Measurements from ENCODE around the gene POLE.

POLE gene

DNA sequence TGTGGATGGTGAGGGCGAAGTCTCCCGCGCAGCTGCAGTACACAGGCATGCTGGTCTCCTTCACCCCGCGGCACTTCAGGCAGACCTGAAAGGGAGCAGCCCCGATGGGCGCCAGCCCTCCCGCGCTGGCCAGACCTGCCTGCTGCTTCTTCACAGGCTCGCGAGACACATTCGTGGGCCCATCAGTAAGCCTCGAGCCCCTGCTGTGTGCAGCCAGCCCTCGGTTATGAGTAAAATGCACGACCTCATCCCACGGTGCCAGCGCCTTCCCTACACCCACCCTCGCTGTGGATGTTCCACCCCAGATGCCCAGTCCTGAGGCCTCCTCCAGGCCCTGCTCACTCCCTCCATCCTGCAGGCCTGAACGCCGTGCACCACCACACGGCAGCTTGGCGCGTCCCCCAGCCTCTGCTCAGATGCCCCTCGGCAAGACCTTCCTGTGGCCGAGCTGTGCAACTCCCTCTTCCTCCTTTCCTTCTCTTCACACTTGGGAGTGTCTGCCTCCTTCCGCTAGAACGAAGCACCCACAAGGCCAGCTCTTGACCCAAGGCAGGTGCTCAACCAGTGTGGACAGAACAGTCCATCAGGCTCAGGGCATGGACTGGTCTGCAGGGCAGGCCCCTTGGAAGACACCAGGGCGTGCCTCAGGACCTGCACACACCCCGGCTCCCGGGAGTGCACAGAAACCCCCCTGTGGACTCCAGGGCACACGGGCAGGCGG is 62.1 kb downstream of the POLE start:
- no peak for DNase-seq

DNA sequence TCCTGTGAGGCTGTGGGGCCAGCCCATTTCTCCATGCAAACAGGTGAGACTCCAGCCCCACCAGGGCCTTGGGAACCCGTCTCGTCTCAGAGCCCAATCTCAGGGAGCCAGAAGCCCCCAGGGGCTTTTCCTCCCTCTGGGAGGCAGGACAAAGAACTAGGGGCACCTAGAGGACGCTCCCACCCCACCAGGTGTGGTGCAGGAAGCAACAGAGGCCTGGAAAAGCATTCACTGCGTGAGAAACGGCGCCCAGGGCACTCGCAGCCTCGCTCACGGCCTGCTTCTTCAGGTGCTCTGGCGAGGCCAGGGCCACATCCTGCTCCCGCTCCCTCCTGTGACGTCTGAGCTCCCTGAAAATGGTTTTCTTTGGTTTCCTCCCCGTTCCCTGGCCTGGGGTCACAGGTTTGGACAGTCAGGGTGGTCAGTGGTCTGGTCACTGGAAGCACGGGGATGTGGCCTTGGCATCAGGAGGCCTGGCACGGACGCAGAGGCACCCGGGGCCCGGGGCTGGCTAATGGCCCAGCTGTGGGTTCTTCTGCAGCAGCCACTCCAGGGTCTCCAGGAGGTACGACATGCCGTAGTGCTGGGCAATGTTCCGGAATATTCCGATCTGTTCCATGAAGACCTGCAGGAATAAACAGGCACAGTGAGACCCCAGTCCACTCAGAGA is 62.8 kb downstream of the POLE start:
- DNase-seq: no peak

DNA sequence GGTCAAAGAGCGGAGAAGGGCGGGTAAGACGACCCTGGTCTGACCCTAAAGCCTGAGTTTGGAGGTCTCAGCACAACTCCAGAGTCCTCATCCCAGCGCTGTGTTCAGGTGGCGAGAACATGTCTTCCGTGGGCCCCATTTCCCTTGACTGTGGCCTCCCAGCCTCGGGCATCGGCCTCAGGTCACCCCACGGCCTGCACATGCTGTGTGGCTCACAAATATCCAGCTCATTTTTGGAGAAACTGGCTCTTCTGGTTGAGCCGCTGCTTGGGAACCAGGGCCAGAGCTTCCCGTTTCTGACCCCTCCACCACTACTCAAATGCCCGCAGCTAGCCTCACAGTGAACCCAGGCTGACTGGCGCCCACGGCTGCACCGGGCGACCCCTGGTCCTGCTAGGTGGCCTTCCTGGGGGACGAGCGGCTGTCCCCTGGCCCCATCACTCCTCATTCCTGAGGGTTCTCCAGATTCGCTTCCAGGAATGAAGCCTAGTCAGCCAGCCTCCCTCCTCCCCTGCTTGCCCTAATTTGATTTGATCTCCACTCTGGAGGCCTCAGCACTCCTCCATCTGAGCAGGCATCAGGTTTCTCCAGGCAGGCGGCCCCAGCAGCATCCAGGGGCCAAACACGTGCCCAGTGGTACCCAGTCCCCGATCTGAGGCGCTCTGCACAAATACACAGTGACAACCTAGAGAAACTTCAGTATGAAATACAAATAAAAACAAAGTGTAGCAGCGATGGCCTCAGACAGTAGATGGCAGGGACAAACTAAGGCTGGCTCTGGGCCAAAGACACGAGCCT is 63.9 kb downstream of the POLE start:
- no peak for DNase-seq

DNA sequence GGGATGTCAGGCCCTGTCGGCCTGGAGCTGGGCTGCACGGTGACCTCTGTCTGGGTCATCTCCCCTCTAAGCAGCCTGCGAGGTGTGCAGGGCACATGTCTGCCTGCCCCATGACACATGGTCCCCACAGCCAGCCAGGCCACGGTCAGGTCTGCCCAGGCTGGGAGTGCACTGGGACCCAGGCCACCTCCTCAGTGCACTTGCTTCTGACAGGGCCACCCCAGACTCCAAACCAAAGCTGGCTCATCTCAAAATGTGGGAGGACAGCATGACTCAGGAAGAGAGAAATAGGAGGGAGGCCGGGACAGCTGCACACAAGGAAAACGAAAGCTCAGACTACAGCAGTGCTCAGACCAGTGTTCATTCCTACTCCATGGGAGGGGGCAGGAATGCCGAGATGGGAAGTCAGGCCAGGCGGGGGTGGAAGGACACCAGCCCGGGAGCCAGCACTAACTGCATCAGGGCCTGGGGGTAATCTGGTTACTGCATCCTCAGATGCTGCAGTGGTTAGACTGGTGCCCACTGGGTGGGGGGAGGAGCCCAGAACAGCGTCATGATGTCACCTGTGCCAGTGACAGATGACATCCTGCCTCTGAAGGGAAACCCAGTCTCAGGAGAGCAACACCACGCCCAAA is 64.6 kb downstream of the POLE start:
- peak in 1 of 14 donors; percentile 41 for DNase-seq

DNA sequence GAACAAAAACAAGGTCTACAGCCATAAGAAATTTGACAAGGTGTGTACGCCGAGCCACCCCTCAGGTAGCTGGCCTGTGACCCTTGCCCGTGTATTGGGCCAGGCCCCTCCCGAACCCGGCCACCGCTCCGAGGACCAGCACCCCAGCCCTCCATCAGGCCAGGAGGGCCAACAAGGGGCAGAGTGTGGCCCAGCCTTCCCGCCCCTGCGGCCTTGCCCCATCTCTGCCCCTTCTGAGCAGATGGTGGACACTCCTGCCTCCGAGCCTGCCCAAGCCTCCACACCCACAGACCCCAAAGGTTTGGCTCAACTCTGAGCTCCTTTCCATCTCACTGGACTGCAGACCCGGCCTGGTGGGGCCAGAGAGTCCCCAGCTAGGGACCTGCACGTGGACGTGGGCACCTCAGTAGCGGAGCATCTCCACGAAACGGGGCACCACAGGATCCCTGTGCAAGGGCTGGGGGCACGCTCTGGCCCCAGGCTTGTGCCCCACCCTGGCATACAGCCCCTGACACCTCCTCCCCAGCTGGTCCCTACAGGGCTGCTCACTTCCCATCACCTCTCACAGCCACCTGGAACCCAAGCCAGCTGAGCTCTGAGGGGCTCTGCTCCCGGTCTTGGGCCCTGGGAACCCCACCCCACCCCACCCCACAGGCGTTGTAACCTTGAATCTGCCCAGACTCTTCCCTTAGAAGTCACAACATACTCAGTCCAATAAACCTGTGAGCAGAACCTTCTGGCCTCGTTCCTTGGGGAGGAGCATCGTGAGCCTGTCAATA is 65.3 kb downstream of the POLE start:
- DNase-seq: no peak

GRCh38 chr12:132620899-132621656 is 66.1 kb downstream of the POLE start:
- DNase-seq: no peak

- no peak for DNase-seq
Measured at GRCh38 chr12:132620113-132620898, 66.8 kb downstream of the POLE start.

DNA sequence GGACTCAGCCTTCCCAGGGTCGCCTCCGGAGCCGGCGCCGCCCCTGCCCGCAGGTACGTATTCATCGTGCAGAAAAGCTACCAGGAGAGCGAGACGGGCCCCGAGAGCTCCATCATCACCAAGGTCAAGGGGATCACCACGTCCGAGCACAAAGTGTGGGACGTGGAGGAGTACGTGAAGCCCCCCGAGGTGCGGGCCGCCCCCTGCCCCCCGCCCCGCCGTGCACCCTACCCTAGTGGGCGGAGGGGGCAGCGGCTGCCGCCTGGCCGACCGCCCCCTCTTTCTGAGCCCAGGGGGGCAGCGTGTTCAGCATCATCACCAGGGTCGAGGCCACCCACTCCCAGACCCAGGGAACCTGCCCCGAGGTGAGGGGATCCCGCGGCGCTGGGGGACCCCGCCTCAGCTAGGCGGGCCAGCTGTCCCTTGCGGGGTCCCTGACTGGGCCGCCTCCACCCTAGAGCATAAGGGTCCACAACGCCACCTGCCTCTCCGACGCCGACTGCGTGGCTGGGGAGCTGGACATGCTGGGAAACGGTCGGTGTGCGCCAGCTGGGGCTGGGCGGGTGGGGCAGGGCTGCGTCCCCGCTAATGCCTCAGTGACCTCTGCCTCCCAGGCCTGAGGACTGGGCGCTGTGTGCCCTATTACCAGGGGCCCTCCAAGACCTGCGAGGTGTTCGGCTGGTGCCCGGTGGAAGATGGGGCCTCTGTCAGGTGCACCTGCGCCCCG is 67.6 kb downstream of the POLE start:
- DNase-seq: no peak

GRCh38 chr12:132619071-132619385 is 68.1 kb downstream of the POLE start:
- no peak for DNase-seq

DNA sequence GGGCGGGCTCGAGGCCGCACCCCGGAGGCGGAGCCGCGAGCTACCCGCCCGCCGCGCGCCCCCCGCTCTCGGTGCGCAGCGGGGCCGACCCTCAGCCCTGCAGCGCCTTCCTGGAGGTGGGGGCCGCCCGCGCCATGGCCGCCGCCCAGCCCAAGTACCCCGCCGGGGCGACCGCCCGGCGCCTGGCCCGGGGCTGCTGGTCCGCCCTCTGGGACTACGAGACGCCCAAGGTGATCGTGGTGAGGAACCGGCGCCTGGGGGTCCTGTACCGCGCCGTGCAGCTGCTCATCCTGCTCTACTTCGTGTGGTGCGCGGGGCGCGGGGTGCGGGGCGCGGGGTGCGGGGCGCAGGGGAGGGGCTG is 68.5 kb downstream of the POLE start, which contains the start of gene P2RX2:
Gene P2RX2, plus strand, starts transcription at position 94 of the 361 bp plus-strand sequence. Its CDS starts 41 bp downstream, at position 135.
- no peak for DNase-seq

GRCh38 chr12:132617822-132618682 is 69.1 kb downstream of the POLE start:
- DNase-seq: no peak

DNA sequence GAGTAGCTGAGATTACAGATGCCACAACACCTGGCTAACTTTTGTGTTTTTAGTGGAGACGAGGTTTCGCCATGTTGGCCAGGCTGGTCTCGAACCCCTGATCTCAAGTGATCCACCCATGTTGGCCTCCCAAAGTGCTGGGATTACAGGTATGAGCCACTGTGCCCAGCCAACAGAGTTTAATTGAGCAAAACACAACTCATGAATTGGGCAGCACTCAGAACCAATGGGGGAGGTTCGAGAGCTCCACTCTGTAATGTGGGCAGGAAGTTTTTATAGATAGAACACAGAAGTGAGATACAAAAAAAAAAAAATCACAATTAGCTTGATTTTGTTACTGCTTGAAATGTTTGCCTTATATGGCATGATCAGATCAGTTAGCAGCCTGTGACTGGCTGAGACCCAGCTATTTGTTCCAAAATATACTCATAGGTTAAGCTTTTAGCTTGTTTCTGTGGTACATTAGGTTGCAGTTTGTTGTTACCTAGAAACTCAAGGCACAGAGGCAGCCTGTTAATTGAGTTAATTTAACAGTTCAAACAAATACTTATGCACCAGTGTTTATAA is 69.9 kb downstream of the POLE start:
- DNase-seq: no peak

DNA sequence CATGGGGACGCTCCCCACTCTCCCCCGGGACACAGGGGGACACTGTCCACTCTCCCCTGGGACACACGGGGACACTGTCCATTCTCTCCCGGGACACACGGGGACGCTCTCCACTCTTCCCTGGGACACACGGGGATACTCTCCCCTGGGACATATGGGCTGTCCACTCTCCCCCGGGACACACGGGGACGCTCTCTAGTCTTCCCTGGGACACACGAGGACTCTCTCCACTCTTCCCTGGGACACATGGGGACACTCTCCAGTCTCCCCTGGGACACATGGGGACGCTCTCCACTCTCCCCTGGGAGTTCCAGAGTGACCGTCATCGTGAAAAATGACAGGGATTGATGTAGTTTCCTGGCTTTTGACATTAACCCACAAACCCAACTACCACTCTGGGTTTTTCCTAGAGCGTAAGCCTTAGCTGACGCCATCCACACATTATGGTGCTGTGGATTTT is 71.5 kb downstream of the POLE start:
- DNase-seq: no peak

GRCh38 chr12:132614861-132615578 is 72.1 kb downstream of the POLE start:
- DNase-seq: peak; percentile 8 to 79 (median 41)

- no peak for DNase-seq
Measured at GRCh38 chr12:132614029-132614428, 73.1 kb downstream of the POLE start.

DNA sequence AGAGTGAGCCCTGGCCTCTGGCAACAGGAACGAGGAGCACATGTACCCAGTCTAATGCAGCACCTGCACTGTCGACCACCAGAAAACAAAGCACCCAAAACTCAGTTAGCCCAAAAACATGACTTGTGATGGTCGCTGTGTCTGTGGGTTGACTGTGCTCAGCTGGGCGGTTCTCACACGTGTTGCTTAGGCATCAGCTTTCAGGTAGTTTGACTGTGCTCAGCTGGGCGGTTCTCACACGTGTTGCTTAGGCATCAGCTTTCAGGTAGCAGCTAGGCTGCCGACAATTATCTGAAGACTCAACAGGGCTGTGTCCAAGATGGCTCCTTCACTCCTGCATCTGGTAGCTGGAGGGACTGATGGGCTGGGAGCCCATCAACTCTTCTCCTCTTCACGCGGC is 75.5 kb downstream of the POLE start:
- DNase-seq: no peak

GRCh38 chr12:132610866-132611602 is 76.1 kb downstream of the POLE start:
- DNase-seq: no peak
